22Rv1 (cell line): ENCODE results near the gene PCTP.

ENCODE experiments used
- CTCF ChIP-seq: fragments of 450-650 bp; IDR thresholded peaks from 2 replicates; pipeline ENCODE4 v1.5.1; 2017; ENCODE audit warnings: mild to moderate bottlenecking
- ZFX ChIP-seq: fragments of 450-650 bp; IDR thresholded peaks from 2 replicates; pipeline ENCODE4 v1.6.1; 2017; ENCODE audit warnings: antibody characterized with exemption, borderline replicate concordance

GRCh38 chr17:55749985-55750384, 866 bp upstream of the PCTP start:
- TF ChIP-seq CTCF (no peak), ZFX (no peak)
